ENCODE data around the gene STX2. TPM values are rescaled to one million over a fixed set of nuclear protein-coding genes. Genes with fewer than 3 reads are reported as not detected.

STX2 gene
- total and polyA plus RNA-seq, 8 donors, result 18.1 to 36.9 (median 30.8) TPM

- Histone ChIP-seq H3K27ac (peak overlapping the region; percentile 22 to 65), H3K4me1 (peaks cover 0 to 12% of the 10 kb centered on the region in 2 donors)
These were observed 20.1 kb downstream of the STX2 start for GRCh38 chr12:130818635-130819576.

GRCh38 chr12:130818272-130818634, 20.8 kb downstream of the STX2 start:
- peak overlapping the region; percentile 22 to 65 for H3K27ac ChIP-seq
- peaks cover 0 to 12% of the 10 kb centered on the region in 2 donors for H3K4me1 ChIP-seq
- no peaks in the 10 kb centered on the region for H3K9me3 ChIP-seq
- ATAC-seq (peak; percentile 9), DNase-seq (no peak)
- intact Hi-C loops (cut with DNase I), result no loop called here
- TF ChIP-seq CTCF (IDR thresholded peaks at IDR 0.05), result no peak
- H3K4me3 ChIP-seq, result peak overlapping the region; percentile 23 to 48
- H3K27me3 ChIP-seq, result no peaks in the 10 kb centered on the region
- peaks cover 0 to 35% of the 10 kb centered on the region in 2 donors for H3K36me3 ChIP-seq

More at GRCh38 chr12:130818635-130819576, 20.1 kb downstream of the STX2 start:
- peak overlapping the region; percentile 23 to 48 for H3K4me3 ChIP-seq
- intact Hi-C loops (cut with DNase I), result no loop called here
- peak; percentile 94 to 97 for TF ChIP-seq CTCF (IDR thresholded peaks at IDR 0.05)
- no peaks in the 10 kb centered on the region for H3K27me3 ChIP-seq
- peak; percentile 99 for ATAC-seq
- H3K9me3 ChIP-seq, result no peaks in the 10 kb centered on the region
- peak in 3 of 4 donors; percentile 53 to 97 (median 67) for DNase-seq
- peaks cover 0 to 32% of the 10 kb centered on the region in 2 donors for H3K36me3 ChIP-seq

- peaks cover 0 to 12% of the 10 kb centered on the region in 2 donors for H3K4me1 ChIP-seq
- DNase-seq (no peak), ATAC-seq (no peak)
- no peaks in the 10 kb centered on the region for H3K27me3 ChIP-seq
- H3K4me3 ChIP-seq, result no peak overlapping the region
- peaks cover 0 to 34% of the 10 kb centered on the region in 2 donors for H3K36me3 ChIP-seq
- no peak overlapping the region for H3K27ac ChIP-seq
- intact Hi-C loops (cut with DNase I), result no loop called here
- TF ChIP-seq CTCF (IDR thresholded peaks at IDR 0.05), result no peak
- H3K9me3 ChIP-seq, result no peaks in the 10 kb centered on the region
These were observed 21.2 kb downstream of the STX2 start for GRCh38 chr12:130817804-130818203.

- Histone ChIP-seq H3K9me3 (no peaks in the 10 kb centered on the region), H3K27ac (no peak overlapping the region), H3K36me3 (peaks cover 0 to 35% of the 10 kb centered on the region in 2 donors), H3K4me1 (peaks cover 0 to 12% of the 10 kb centered on the region in 2 donors), H3K4me3 (no peak overlapping the region), H3K27me3 (no peaks in the 10 kb centered on the region)
- no peak for TF ChIP-seq CTCF (IDR thresholded peaks at IDR 0.05)
- intact Hi-C loops (cut with DNase I), result no loop called here
- ATAC-seq (no peak), DNase-seq (peak in 1 of 4 donors; percentile 65)
These were observed 23.0 kb downstream of the STX2 start for GRCh38 chr12:130816097-130816496.

- ATAC-seq, result no peak
- no peak overlapping the region for H3K4me3 ChIP-seq
- H3K27me3 ChIP-seq, result no peaks in the 10 kb centered on the region
- TF ChIP-seq CTCF (IDR thresholded peaks at IDR 0.05), result no peak
- no peaks in the 10 kb centered on the region for H3K9me3 ChIP-seq
- H3K36me3 ChIP-seq, result peaks cover 0 to 33% of the 10 kb centered on the region in 2 donors
- no peak overlapping the region for H3K27ac ChIP-seq
- DNase-seq, result no peak
- peaks cover 0 to 12% of the 10 kb centered on the region in 2 donors for H3K4me1 ChIP-seq
- intact Hi-C loops (cut with DNase I), result no loop called here
These were observed 23.9 kb downstream of the STX2 start for GRCh38 chr12:130815028-130815741.
